Measurements from ENCODE around the gene MCC.

MCC gene

DNA sequence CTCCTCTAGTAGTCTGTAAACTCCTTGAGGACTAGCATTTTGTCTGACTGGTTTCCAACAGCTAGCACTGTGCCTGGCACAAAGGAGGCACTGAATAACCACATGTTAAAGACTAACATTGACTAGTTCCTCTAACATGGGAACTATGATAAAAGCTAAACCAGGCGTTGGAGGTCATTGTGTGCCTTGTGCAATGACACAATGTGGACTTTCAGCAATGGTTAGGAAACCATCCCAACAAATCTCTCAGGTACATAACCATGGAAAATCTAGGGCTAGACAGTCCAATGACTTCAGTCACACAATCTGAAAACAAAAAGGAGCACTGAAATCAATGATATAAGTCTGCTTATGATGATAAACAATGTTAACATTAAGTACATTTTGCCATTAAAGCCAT, 311.0 kb downstream of the MCC start:
- no peak for DNase-seq (ENCODE audit: low spot score)

GRCh38 chr5:113176734-113177133, 311.5 kb downstream of the MCC start:
- no peak for DNase-seq (ENCODE audit: low spot score)

GRCh38 chr5:113176196-113176595, 312.1 kb downstream of the MCC start:
- DNase-seq (ENCODE audit: low spot score), result no peak

GRCh38 chr5:113172231-113172826, 315.9 kb downstream of the MCC start:
- no peak for DNase-seq (ENCODE audit: low spot score)

DNA sequence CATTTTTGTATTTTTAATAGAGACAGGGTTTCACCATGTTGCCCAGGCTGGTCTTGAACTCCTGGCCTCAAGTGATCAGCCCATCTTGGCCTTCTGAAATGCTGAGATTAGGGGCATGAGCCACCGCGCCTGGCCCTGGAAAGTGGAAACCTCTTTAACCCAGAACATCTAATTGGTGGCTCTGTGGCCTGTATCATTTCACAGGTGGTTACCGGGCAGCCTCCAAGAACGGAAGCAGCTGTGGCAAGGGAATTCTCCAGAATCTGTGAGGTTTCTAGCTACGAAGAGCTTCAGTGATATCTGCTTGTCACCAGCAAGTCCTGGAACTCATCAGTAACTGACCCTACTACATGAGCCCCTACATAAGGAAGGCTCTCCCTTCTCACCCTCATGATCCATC, 316.7 kb downstream of the MCC start:
- DNase-seq (ENCODE audit: low spot score), result no peak

GRCh38 chr5:113170707-113171106, 317.5 kb downstream of the MCC start:
- no peak for DNase-seq (ENCODE audit: low spot score)

DNA sequence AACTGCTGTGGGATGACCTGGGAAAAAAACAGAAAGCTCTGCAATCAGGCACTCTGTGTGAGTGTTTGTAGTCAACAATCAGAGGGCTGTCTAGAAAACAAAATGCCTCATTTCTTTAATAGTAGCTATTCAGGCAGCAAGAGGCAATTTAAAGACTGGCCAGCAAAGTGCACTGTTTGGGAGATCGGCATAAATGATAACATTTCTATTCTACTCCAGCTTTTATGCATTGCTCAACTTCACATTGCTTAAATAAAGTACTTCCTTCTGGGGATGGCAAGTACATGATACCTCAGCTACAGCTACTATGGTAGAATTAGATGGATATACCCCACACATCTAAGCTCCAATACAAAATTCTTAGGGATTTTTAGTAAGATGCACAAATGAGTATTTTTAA, 318.5 kb downstream of the MCC start:
- DNase-seq (ENCODE audit: low spot score), result no peak

DNA sequence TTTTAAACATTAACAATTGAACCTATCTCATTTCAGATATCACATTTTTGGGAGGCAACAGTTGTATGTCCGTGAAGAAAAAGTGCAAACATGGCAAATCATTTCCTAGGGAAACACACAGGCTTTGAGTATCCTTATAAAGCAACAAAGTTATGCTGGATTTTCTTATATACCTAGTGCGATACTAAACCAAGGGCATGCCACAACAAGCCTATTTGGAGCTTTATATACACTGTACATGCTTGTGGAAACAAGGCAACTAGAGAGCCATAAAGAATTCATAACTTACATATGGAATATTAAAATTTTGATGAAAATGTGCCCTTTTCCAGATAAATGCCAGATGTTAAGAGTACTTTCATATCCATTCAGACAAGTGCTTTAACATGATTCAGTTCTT, 320.3 kb downstream of the MCC start:
- DNase-seq (ENCODE audit: low spot score), result no peak

DNA sequence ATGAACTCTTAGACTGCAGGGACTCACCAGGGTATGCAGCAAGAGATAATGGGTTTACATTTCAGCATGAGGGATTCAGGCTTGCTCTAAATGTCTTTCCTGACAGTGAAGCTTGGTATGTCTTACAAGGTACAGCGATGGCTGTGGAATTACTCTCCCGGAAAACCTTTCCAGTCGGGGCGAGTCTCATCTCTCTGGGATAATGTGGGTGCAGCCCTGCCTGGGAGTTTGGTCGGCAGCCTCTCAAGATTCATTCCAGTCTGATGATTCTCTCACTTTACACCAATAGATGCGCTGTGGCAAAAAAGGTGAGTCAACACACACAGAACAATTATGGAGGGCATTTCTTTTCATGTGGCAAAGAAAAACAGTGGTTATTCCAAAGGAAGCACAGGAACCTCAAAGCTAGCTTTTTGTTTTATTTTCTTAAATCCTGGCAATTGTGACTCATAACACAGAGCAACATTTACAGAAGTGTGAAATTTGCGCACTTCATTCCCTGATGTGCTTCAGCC, 321.3 kb downstream of the MCC start:
- DNase-seq (ENCODE audit: low spot score), result no peak

GRCh38 chr5:113166261-113166660, 322.0 kb downstream of the MCC start:
- DNase-seq (ENCODE audit: low spot score), result no peak

- DNase-seq (ENCODE audit: low spot score), result peak; percentile 47
These were observed 324.2 kb downstream of the MCC start for GRCh38 chr5:113164021-113164420.

DNA sequence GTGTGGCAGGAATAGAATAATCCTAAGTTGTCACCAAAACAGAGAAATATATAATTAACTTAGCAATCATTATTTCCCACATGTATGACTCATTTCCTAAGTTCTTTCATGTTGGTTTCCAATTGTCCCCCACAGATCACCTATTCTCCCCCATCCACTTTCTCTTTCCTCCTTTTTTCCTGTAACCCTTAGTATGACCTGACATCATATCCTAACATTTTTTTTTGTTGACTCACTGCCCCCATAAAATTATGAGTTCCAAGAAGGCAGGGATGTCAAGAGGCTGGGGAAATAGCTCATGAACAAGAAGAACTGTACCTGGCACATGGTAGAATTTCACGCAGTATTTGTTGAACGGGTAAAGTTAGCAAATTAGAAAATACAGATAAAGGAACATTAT, 324.9 kb downstream of the MCC start:
- DNase-seq (ENCODE audit: low spot score), result no peak

GRCh38 chr5:113162770-113163169, 325.5 kb downstream of the MCC start:
- DNase-seq (ENCODE audit: low spot score), result no peak

GRCh38 chr5:113162208-113162607, 326.0 kb downstream of the MCC start:
- DNase-seq (ENCODE audit: low spot score), result no peak

DNA sequence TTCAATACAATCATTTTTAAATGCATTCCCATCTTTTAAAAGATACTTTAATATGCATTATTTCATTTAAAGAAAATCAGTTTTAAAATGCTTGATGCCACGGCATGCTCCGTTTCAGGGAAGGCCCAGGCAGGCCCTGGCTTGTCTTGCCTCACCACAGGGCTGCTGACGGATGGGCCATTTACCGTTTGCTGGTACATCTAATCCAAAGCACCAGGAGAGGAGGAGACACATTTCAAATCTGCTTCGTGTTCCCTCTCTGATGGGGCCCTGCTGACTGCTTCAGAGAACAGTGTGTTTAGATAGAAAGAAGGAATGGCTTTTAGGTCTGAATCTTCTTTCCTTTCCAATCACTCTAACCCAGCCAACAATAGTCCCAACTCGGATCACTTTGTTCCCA, 326.4 kb downstream of the MCC start:
- no peak for DNase-seq (ENCODE audit: low spot score)

GRCh38 chr5:113157886-113158285, 330.4 kb downstream of the MCC start:
- DNase-seq (ENCODE audit: low spot score), result no peak

DNA sequence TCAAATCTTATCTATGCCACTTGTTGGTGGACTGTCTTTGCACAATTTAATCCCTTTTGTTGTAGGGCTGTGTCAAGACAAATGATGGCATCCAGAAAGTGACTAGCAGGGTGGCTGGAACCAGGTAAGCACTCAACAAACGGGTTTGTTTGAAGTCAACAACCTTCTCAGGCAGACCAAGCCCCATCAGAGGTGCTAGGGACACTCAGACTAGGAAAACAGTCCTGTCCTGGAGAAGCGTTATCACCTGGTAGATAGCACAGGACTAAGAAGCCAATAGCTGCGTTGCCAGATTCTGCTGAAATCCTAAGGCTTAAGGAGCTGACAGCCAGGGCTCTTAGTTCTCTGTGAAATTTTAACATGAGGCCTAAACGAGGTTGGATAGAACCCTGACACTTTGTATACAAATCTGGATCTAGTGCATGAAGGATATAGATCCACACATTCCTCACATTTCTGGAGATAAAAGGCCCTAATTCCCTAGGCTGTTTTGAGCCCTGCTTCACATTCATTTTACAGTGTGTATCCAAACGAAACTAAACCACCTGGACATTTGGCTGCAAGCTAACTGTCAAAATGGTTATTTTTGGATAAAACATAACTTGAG, 331.9 kb downstream of the MCC start:
- DNase-seq (ENCODE audit: low spot score), result peak; percentile 5

DNA sequence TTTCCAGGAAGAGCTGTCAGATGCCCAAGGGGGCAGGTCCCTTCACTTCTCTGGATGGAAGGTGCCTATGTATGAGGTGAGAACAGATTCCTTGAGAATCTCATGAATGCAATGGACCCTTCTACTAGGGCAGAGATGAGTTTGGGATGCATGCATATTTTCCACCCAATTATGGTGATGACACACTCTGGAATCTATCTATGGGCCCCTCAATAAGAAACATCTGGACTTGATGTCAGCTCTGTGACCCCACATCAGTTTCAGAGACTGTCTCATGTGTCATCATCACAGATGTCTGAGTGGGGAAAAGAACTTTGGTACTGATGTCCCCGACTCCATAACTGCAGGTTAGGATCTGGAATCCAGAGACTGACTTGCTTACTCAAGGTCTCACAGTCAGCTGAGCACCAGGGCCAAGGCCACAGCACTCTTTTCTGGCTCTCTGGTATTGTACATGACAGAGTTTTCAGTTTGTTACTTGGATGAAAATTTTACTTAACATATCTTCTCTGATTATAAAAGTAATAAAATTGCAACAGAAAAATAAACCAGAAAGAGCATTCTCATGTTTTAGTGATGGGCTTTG, 334.6 kb downstream of the MCC start:
- no peak for DNase-seq (ENCODE audit: low spot score)

- DNase-seq (ENCODE audit: low spot score), result no peak
These were observed 335.9 kb downstream of the MCC start for GRCh38 chr5:113152380-113152740.

DNA sequence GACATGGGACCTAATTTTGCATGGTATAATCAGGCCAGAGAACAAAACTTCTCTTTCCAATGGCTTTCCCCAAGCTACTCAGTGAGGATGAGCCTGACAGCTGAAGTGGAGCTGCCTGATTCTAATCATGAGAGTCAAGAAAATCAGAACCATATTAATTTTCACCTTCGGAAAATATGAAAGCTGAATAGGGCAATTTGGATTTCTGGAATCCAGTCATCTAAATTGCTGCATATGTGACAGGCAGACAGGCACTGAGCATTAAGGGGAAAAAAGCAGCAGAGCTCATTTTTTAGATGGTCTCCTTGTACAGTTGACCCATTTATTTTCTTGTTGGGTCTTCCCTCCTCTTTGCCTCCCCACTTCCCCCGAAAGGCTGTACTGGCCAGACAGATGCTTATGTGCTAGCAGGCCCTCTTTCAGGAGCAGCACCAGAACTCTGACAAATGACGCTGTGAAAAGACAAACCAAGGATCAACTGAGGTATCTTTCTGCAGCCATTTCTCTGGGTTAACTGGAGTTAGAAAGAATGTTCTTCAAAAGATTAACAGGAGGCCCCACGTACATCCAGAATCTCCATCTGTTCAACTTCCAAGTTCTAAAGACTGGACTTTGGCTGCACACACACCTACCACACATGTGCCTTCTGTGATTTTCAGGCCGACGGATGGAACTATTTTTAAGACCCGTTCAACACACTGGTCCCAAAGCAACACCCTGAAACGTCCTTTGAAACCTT, 336.4 kb downstream of the MCC start:
- DNase-seq (ENCODE audit: low spot score), result no peak

GRCh38 chr5:113150821-113151220, 337.4 kb downstream of the MCC start:
- no peak for DNase-seq (ENCODE audit: low spot score)

DNA sequence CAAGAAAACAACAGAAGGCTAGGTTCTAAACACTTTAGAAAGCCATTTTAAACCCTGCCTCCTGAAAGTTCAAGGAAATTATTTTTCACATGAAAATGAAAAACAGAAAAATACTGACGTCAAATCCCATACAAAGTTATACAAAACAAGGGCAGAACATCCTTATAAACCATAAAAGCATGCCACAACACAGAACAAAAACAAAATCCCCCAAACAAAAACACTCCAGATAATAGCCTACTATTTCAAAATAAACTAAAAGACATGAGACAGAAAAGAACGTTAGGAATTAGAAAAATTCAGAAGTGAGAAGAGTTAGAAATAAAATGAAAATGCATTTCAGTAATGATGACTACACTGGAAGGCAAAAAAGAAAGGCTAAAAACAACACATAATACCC, 338.0 kb downstream of the MCC start:
- no peak for DNase-seq (ENCODE audit: low spot score)

DNA sequence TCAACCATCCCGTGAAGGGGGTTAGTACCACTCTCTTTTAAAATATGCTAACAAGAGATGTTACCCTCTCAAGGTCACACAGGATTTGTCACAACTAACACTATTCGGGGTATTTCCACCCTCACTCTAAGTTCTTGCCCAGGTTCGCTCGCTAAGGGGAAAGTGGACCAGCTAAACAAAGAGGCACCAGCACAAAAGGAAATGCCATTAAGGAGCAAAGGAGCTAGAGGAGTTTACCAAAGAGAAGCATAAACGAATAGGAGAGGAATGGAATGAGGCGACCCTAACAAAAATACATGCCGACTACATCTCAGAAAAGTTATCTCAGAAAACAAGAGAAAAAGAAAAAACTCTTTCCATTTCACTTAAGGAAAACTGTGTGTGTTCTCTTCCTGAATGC, 340.7 kb downstream of the MCC start:
- no peak for DNase-seq (ENCODE audit: low spot score)

Measured in cerebellar cortex (tissue), 1 donor.